ENCODE data around the gene SEMA5A. TPM values are rescaled to one million over a fixed set of nuclear protein-coding genes. Genes with fewer than 3 reads are reported as not detected.

The SEMA5A gene
- total RNA-seq, 1 donor from 2014 or later: 11.9 TPM

DNA sequence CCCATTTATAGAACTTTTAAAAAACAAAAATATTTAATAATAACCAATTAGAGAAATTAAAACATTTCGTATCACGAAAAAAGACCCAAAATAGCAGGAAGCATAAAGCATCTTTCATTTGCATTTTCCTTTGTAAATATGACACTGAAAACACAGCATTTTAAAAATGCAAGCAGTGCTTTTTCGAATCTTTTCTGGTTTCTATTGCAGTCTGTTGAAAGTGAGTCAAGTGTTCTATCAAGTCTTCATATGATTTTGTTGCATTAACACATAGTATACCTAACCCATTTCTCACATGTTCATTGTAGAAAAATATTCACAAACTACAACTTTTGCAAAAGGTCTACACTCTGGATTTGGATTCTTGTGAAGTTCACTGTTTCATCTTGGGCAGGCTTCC, 198.8 kb downstream of the SEMA5A start:
- H4K20me1 ChIP-seq (ENCODE audit: low read depth): no peaks in the 10 kb centered on the region
- H3K27me3 Mint-ChIP-seq (ENCODE audit: insufficient read depth, low read depth): no peaks in the 10 kb centered on the region
- H3K4me1 ChIP-seq: no peaks in the 10 kb centered on the region
- H3K27me3 ChIP-seq: no peaks in the 10 kb centered on the region
- no peak overlapping the region for H3K9ac ChIP-seq
- no peak overlapping the region for H3K4me2 ChIP-seq
- no peak overlapping the region for H3K4me3 Mint-ChIP-seq
- H3K4me3 ChIP-seq: no peak overlapping the region
- DNase-seq (ENCODE audit: low spot score): no peak
- no peaks in the 10 kb centered on the region for H3K9me3 ChIP-seq (ENCODE audit: low read depth)
- H3K79me2 ChIP-seq (ENCODE audit: low read depth): no peaks in the 10 kb centered on the region
- no peak overlapping the region for H3K27ac ChIP-seq
- no peak overlapping the region for H3K27ac Mint-ChIP-seq
- H3F3A ChIP-seq (ENCODE audit: low read depth): no peaks in the 10 kb centered on the region
- peaks cover 5% of the 10 kb centered on the region for H3K9me3 Mint-ChIP-seq
- TF ChIP-seq, protein P1, sequence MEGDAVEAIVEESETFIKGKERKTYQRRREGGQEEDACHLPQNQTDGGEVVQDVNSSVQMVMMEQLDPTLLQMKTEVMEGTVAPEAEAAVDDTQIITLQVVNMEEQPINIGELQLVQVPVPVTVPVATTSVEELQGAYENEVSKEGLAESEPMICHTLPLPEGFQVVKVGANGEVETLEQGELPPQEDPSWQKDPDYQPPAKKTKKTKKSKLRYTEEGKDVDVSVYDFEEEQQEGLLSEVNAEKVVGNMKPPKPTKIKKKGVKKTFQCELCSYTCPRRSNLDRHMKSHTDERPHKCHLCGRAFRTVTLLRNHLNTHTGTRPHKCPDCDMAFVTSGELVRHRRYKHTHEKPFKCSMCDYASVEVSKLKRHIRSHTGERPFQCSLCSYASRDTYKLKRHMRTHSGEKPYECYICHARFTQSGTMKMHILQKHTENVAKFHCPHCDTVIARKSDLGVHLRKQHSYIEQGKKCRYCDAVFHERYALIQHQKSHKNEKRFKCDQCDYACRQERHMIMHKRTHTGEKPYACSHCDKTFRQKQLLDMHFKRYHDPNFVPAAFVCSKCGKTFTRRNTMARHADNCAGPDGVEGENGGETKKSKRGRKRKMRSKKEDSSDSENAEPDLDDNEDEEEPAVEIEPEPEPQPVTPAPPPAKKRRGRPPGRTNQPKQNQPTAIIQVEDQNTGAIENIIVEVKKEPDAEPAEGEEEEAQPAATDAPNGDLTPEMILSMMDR (IDR thresholded peaks at IDR 0.05): no peak
- TF ChIP-seq EZH2 (IDR thresholded peaks at IDR 0.05): no peak
- no peak for TF ChIP-seq EZH2phosphoT487 (IDR thresholded peaks at IDR 0.05)
- H3K36me3 Mint-ChIP-seq: peaks cover 3% of the 10 kb centered on the region
- no peaks in the 10 kb centered on the region for H3K4me1 Mint-ChIP-seq
- H2AFZ ChIP-seq (replicated peaks): no peak overlapping the region
- H3K36me3 ChIP-seq: no peaks in the 10 kb centered on the region

- H2AFZ ChIP-seq (replicated peaks): no peak overlapping the region
- no peak overlapping the region for H3K27ac Mint-ChIP-seq
- peaks cover 5% of the 10 kb centered on the region for H3K9me3 Mint-ChIP-seq
- H3K27me3 ChIP-seq: no peaks in the 10 kb centered on the region
- no peak for DNase-seq (ENCODE audit: low spot score)
- no peaks in the 10 kb centered on the region for H3K79me2 ChIP-seq (ENCODE audit: low read depth)
- no peak overlapping the region for H3K4me2 ChIP-seq
- H3K36me3 Mint-ChIP-seq: peaks cover 3% of the 10 kb centered on the region
- H3K27me3 Mint-ChIP-seq (ENCODE audit: insufficient read depth, low read depth): no peaks in the 10 kb centered on the region
- H3K9ac ChIP-seq: no peak overlapping the region
- no peaks in the 10 kb centered on the region for H3K4me1 ChIP-seq
- H3K27ac ChIP-seq: no peak overlapping the region
- no peaks in the 10 kb centered on the region for H3K9me3 ChIP-seq (ENCODE audit: low read depth)
- H3F3A ChIP-seq (ENCODE audit: low read depth): no peaks in the 10 kb centered on the region
- H3K4me3 Mint-ChIP-seq: no peak overlapping the region
- no peak for TF ChIP-seq EZH2 (IDR thresholded peaks at IDR 0.05)
- TF ChIP-seq, protein P1 (IDR thresholded peaks at IDR 0.05): no peak
- no peak for TF ChIP-seq EZH2phosphoT487 (IDR thresholded peaks at IDR 0.05)
- H4K20me1 ChIP-seq (ENCODE audit: low read depth): no peaks in the 10 kb centered on the region
- H3K4me1 Mint-ChIP-seq: no peaks in the 10 kb centered on the region
- no peaks in the 10 kb centered on the region for H3K36me3 ChIP-seq
- no peak overlapping the region for H3K4me3 ChIP-seq
Measured at GRCh38 chr5:9344751-9345240, 201.1 kb downstream of the SEMA5A start.

GRCh38 chr5:9343146-9343850, 202.6 kb downstream of the SEMA5A start:
- Histone ChIP-seq H3K27me3 (no peaks in the 10 kb centered on the region), H2AFZ (replicated peaks) (no peak overlapping the region), H3K79me2 (ENCODE audit: low read depth) (no peaks in the 10 kb centered on the region), H3K9me3 (ENCODE audit: low read depth) (no peaks in the 10 kb centered on the region), H4K20me1 (ENCODE audit: low read depth) (no peaks in the 10 kb centered on the region), H3K9ac (no peak overlapping the region), H3K36me3 (no peaks in the 10 kb centered on the region), H3K4me1 (no peaks in the 10 kb centered on the region), H3F3A (ENCODE audit: low read depth) (no peaks in the 10 kb centered on the region), H3K4me2 (no peak overlapping the region), H3K4me3 (no peak overlapping the region), H3K27ac (no peak overlapping the region)
- no peak overlapping the region for H3K4me3 Mint-ChIP-seq
- DNase-seq (ENCODE audit: low spot score): no peak
- TF ChIP-seq EZH2 (IDR thresholded peaks at IDR 0.05): no peak
- TF ChIP-seq, protein P1 (IDR thresholded peaks at IDR 0.05): no peak
- TF ChIP-seq EZH2phosphoT487 (IDR thresholded peaks at IDR 0.05): no peak
- H3K36me3 Mint-ChIP-seq: no peaks in the 10 kb centered on the region
- H3K4me1 Mint-ChIP-seq: no peaks in the 10 kb centered on the region
- peaks cover 5% of the 10 kb centered on the region for H3K9me3 Mint-ChIP-seq
- no peak overlapping the region for H3K27ac Mint-ChIP-seq
- H3K27me3 Mint-ChIP-seq (ENCODE audit: insufficient read depth, low read depth): no peaks in the 10 kb centered on the region
